Stimulated activated CD8-positive, alpha-beta memory T cell treated with anti-CD3 and anti-CD28 coated beads, Interleukin-15, amount 100 ng/mL, for 1 hour (primary cell): ENCODE measurements around the gene GNGT1.

Experiments
- DNase-seq: peaks from one replicate; pipeline ENCODE4 v3.0.0-alpha.2; 2020; ENCODE audit warnings: low read depth

Gene GNGT1

DNA sequence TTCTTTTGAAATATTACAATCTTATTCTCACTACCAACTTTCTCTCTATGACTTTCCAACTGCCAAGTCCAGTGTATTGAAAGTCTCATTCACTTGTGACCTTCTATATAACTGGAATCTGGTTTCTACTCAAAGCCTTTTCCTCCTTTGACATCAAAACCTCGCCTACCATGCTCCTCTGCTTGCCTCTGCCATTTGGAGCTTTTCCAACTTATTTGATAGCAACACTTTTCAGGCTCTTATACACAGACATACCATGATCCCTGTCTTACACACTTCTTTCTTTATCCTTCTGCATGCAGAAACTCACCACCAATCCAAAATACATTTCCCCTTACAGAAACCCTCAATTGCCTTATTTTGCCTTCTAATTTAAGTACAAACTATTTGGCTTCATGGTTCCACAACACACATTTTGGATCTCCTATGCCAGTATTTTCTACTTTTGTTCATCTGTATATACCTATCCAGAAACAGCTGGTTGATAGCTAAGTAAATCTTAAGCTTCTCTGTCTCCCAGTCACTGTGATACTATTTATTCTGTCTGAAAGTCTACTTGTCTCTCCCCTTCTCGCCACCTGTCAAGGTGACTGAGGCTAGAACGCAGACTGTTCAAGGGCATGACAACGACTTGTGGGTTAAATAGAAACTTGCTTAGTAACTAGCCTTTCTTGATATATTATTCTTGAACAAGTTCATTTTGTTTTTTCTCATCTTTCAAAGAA lies 37.6 kb downstream of the GNGT1 start:
- DNase-seq = no peak

DNA sequence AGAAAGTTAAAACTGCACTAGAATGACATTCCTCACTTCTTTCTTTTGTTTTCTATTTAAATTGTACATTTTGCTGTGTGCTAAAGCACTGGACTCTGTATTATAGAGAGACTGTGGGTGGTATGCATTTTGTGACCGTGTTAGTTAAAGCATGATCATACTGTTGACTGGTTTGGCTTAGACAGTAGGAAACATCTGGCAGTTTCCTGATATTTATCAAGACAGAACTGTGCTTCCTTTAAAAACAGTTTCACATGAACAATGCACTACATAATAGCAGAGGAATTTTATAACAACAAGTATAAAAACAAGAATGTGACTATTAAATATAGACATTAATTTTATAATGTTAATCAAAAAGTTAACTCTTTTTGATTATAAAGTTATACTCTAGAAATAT lies 38.3 kb downstream of the GNGT1 start:
- DNase-seq = no peak

DNA sequence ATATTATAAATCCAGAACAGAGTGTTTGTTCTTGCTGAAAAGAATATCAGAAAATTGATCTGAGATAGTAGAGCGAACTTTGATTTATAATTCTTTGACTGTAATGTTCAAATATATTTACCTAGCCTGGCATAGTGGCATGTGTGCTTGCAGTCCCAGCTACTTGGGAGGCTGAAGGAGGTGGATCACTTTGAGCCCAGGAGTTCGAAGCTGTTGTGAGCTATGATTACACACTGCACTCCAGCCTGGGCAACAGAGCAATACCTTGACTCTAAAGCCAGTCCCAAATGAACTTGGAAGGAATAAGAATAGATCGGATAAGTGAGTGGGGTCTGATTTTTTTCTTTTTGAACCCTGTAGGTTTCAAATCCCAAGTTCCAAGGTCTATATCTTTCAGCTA lies 38.7 kb downstream of the GNGT1 start:
- no peak for DNase-seq

DNA sequence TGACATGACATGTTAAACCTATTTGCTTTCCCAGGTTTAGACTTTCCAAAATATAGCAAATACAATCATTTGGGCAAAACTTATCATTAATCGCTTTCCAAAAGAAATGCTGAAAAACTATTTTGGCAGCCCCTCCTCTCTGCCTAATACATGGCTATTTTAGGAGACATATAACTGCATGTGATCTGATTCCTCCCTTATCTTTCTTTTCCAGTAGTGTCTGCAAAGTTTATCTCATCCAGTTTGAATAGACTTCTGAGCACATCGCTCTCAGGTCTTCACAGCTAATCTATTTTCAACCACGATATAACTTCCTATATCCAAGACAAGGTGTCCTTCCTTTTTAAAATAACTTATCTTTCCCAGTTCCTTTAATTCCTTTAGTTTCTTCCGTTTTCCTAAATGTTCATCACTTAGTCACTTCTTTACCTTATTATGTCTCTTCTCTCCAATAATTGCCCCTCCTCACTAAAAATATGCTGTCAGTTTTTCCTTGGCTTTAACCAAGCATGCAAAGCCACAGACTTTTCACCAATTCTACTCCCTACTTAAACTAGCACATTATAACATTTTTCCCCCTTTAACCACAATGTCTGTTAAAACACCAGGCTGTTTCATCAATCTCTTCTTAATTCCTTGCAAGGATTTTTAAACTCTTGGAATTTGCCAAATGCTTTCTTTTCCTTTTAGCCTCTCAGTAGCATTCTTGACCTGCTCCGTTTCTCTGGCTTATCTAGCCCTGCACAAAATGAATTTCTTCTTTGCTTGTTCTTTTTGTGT lies 39.6 kb downstream of the GNGT1 start:
- no peak for DNase-seq

DNA sequence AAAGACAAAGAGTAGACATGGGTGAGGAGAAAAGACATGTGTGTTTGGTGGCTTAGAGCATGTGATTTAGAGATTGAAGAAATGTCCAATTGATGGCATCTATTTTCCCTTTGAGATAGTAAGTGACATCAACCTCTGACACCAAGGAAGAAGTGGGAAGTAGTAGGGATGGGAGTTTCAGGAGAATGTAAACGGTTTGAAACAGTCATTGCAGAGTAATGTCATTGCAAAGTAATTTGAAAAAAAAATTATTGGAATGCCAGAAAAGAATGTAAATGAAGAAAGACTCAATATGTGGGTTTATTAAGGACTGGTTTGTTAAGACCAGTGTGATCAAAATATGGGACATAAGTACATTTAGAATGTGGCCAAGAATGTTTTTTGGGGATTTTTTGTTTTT lies 41.7 kb downstream of the GNGT1 start:
- DNase-seq = no peak

DNA sequence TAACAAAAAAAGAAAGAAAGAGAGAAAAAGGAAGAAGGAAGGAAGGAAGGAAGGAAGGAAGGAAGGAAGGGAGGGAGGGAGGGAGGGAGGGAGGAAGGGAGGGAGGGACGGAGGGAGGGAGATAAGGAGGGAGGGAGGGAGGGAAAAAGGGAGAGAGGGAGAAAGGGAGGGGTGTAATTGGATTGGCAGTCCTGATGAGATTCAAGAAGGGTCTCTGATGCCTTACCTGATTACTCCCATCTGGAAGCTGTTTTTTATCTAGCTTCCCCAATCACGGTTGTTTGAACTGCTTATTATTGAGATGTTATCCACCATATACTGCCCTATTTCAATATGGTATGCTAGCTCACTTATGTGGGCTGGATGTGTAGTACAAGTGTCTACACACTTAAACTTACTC lies 42.5 kb downstream of the GNGT1 start:
- DNase-seq = no peak

DNA sequence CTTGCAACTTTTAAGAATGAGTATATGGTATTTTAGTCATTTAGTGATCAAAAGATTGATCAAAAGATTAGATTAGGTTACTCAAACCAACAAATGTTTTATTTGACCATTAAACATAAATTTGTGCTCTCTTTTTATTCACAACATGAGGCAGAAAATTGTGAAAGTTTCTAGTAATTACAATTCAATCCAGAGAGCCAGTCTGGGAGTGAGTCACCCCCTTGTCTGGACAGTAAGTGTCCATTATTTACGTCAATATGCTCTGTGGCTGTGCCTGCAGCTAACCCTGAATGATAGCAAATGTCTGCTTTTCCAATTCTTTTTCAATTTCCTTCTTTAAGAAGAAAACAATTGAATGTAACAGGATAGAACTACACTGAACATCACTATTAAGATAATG lies 43.1 kb downstream of the GNGT1 start:
- DNase-seq = no peak

DNA sequence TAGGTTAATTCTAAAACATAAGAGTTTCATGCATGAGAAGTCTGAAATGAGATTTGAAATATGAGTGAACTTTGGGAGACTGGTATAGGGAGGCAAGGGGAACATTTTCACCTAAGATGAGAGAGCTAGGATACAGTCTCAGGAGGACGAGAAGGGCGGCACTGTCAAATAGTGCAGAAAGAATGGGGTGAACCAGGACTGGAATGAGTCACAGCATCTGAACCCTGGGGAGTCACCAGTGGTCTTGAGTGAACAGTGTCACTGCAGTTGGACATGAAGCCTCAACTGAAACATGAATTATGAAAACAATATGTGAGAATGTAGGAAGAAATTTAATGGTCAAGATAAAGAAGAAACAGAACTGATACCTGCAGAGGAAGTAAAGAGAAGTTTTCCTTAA lies 48.9 kb downstream of the GNGT1 start:
- no peak for DNase-seq

DNA sequence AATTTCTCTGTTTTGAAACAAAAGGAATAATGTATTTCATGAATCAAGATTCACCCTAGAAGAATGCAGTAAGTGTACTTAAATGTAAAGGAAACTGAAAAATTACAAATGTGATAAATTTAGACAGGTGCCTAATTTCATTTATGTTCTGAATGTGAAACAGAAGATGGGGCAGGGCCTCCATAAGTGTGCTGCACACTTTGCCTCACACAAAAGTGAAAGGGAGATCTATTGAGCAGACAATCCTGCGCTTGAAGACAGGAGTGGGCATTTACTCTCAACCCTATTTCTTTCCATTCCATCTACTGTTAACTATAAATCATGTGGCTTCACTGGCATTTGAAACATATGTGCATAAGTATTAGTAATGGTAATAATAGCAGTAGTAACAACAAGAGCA lies 51.4 kb downstream of the GNGT1 start:
- no peak for DNase-seq

DNA sequence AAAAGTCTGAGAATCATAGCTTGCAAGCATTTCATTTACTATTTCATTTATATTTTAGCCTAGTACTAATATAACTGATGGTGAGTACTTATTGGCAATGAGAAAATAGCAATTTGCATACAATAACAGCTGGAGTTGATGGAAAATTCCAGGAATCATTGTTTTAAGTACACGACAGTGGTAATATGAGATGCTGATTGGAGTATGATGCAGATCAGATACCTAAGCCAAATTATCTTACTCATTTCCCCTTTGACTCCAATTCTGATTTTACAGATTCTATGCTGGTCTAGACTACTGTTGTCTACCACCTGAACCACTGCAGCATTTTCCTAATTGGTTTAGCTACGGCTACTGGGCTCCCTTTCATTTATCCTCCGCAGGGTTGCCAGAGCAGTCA lies 51.8 kb downstream of the GNGT1 start:
- DNase-seq = no peak

DNA sequence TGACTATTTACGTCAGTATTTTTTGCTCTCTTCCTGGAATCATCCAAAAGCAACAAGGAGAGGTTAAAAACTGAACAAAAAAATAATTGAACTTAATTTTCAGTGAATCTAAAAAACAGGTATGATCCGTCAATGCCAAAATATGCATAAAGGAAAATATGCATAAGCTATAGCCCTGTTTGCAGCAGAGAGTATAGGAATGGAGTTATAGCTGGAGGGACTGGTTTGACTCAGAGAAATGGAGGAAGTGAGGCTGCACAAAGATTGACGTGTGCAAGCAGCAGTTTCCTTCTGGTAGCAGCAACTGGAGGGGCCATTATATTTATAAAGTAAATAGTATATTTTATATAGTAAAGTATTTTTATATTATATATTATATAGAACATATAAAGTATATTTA lies 52.3 kb downstream of the GNGT1 start:
- no peak for DNase-seq
